ENCODE measurements around the gene ZNF714. TPM values are rescaled to one million over a fixed set of nuclear protein-coding genes. Genes with fewer than 3 reads are reported as not detected.

Gene ZNF714
- 10 to 100 TPM; 17.9 to 18.0 TPM for total RNA-seq

DNA sequence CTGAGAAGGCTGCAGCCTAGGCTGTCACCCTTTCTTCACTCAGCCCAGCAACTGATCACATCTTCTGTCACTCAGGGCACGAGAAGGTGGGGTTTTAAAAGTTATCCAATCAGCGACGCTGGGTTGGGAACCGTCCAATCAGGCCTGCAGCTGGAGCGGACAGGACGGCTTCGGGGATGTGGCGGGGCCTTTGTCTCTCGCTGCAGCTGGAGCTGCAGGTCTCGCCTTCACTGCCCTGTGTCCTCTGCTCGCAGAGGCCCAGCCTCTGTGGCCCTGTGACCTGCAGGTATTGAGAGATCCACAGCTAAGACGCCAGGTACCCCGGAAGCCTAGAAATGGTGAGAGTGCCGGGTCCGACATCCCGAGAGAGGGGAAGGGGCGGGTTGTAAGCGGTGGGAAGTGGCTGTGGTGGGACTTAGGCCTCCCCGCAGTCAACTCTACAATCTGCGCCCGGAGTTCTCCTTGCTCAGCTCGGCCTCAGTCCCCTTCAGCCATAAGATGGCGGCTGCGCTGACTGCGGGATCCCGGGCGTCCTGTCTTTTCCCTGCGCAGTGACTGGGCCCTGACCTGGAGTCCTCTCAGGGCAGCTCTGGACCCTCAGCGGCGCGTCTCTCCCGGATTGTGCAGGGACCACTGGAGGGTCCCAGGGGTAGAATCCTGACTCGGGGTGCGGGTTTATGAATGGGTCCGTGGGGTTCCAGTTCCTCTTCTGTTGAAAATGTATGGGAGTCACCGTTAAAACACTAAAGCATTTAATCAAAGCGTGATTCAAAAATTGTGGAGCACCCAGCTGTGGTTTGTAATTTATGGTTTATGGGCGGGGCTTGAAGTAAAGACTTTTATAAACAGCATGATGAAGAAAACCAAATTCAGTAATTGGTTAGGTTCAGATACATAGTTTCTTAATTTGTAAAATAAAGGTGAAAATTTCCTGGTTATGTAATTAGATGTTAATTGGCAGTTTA, at the start of gene ZNF714:
Gene ZNF714 (plus strand): TSS at position 193 of the 965 bp plus-strand sequence. CDS start 16,066 bp downstream, outside the sequence.
- Mint-ChIP-seq H3K9me3 (no peaks in the 10 kb centered on the region), H3K4me1 (ENCODE audit: low read depth) (peaks cover 31% of the 10 kb centered on the region), H3K27me3 (no peaks in the 10 kb centered on the region), H3K4me3 (peak within 1 kb of the TSS; percentile 100), H3K36me3 (peaks cover 21% of the 10 kb centered on the region), H3K27ac (peak within 1 kb of the TSS; percentile 94)
- intact Hi-C loops (cut with micrococcal nuclease): loop anchor here (1.0 to 5.0 kb wide), 4 partner anchors 61 to 845 kb away; partner anchors contain the start of genes ZNF430, ZNF737 and ZNF85
- CTCF ChIA-PET: interaction anchor here (1.0 to 1.5 kb wide), 2 partner anchors 83 to 315 kb away, joined by 3 to 5 read pairs; no protein-coding TSS in a partner anchor
- DNase-seq: peak; percentile 91
- POLR2A ChIA-PET: interaction anchor here (0.9 to 1.8 kb wide), 5 partner anchors 60 to 307 kb away, joined by 3 to 6 read pairs (median 5); partner anchors contain the start of genes ZNF430, ZNF431 and ZNF708

DNA sequence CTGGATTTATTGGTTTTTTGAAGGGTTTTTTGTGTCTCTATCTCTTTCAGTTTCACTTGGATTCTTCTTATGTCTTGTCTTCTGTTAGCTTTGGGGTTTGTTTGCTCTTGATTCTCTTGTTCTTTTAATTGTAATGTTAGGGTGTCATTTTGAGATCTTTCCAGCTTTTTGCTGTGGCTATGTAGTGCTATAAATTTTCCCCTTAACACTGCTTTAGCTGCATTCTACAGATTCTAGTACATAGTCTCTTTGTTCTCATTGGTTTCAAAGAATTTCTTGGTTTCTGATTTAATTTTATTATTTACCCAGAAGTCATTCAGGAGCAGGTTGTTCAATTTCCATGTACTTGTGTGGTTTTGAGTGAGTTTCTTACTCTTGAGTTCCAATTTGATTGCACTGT, 37.0 kb upstream of the ZNF714 start:
- Mint-ChIP-seq H3K27ac (no peak overlapping the region), H3K9me3 (peaks cover 57% of the 10 kb centered on the region), H3K36me3 (peaks cover 78% of the 10 kb centered on the region), H3K4me1 (ENCODE audit: low read depth) (peaks cover 8% of the 10 kb centered on the region), H3K4me3 (no peak overlapping the region), H3K27me3 (no peaks in the 10 kb centered on the region)
- ChIA-PET POLR2A (no interaction called here), CTCF (interaction anchor here (0.8 kb wide), 1 partner anchor 121 kb away, joined by 4 read pairs; no protein-coding TSS in a partner anchor)
- intact Hi-C loops (cut with micrococcal nuclease): no loop called here
- no peak for DNase-seq

DNA sequence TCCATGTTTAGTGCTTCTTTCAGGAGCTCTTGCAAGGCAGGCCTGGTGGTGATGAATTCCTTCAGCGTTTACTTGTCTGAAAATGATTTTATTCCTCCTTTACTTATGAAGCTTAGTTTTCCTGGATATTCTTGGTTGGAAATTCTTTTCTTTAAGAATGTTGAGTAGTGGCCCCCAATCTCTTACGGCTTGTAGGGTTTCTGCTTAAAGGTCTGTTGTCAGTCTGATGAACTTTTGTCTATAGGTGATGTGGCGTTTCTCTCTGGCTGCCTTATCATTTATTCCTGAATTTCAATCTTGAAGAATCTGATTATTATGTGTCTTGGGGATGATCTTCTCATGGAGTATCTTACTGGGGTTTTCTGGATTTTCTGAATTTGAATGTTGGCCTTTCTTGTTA, 35.5 kb upstream of the ZNF714 start:
- H3K4me1 Mint-ChIP-seq (ENCODE audit: low read depth): peaks cover 8% of the 10 kb centered on the region
- peaks cover 78% of the 10 kb centered on the region for H3K36me3 Mint-ChIP-seq
- ChIA-PET POLR2A (no interaction called here), CTCF (no interaction called here)
- intact Hi-C loops (cut with micrococcal nuclease): no loop called here
- no peak overlapping the region for H3K4me3 Mint-ChIP-seq
- no peaks in the 10 kb centered on the region for H3K27me3 Mint-ChIP-seq
- DNase-seq: no peak
- H3K9me3 Mint-ChIP-seq: peaks cover 55% of the 10 kb centered on the region
- no peak overlapping the region for H3K27ac Mint-ChIP-seq

DNA sequence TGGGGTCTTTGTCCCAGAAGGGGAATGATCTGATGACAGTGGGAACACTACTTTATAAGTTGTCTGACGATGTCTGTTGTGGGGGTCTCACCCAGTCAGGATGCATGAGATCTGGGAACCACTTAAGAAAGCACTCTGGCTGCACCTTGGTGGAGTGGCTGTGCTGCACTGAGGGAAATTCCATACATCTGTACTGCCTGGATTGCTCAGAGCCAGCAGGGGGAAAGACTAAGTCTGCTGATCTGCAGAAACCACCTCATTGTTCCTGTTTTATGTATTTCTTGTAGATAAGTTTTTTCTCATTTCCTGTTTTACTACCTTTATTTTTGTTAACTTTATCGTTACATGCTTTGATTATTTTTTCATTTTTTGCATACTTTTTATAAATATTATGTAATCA, 34.3 kb upstream of the ZNF714 start:
- H3K27ac Mint-ChIP-seq: no peak overlapping the region
- H3K36me3 Mint-ChIP-seq: peaks cover 78% of the 10 kb centered on the region
- POLR2A ChIA-PET: no interaction called here
- H3K27me3 Mint-ChIP-seq: no peaks in the 10 kb centered on the region
- CTCF ChIA-PET: no interaction called here
- H3K9me3 Mint-ChIP-seq: peaks cover 60% of the 10 kb centered on the region
- intact Hi-C loops (cut with micrococcal nuclease): no loop called here
- no peak for DNase-seq
- no peak overlapping the region for H3K4me3 Mint-ChIP-seq
- H3K4me1 Mint-ChIP-seq (ENCODE audit: low read depth): peaks cover 8% of the 10 kb centered on the region

DNA sequence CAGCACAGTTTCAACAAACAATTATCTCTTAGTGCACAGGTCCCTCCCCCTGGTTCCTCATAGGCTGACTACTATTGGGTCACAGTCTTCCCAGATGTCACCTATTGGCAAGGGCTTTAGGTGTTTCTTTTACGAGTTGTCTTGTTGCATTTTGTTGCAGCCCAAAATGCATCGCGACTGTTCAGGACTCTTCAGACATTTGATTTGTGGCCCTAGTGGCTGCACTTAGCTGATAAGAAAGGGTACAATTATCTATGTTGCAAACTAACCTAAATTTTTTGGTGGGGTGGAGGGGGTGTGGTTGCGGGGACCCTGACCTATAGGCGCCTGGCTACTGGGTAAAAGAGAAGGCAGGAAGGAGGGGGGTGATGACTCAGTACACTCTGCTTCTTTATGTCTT, 29.1 kb upstream of the ZNF714 start:
- intact Hi-C loops (cut with micrococcal nuclease): no loop called here
- ChIA-PET CTCF (no interaction called here), POLR2A (no interaction called here)
- no peak overlapping the region for H3K4me3 Mint-ChIP-seq
- H3K36me3 Mint-ChIP-seq: peaks cover 68% of the 10 kb centered on the region
- H3K27me3 Mint-ChIP-seq: no peaks in the 10 kb centered on the region
- H3K4me1 Mint-ChIP-seq (ENCODE audit: low read depth): no peaks in the 10 kb centered on the region
- DNase-seq: no peak
- no peak overlapping the region for H3K27ac Mint-ChIP-seq
- H3K9me3 Mint-ChIP-seq: peaks cover 42% of the 10 kb centered on the region

DNA sequence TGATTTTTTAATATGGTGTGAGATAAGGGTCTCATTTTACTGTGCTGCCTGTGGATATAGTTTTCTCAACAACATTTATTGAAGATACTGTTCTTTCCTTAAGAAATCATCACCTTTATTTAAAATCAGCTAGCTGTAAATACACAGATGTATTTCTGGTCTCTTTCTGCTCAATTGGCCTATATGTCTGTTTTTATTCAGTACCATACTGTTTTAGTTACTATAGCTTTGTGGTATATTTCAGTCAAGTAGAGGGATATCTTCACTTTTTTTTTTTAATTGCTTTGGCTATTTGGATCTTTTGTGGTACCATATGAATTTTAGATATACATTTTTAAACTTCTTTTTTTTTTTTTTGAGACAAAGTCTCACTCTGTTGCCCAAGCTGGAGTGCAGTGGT, 16.7 kb upstream of the ZNF714 start:
- ChIA-PET POLR2A (interaction anchor here (0.6 kb wide), 1 partner anchor 500 kb away, joined by 4 read pairs; the partner anchor contains the start of gene ZNF737), CTCF (no interaction called here)
- Mint-ChIP-seq H3K27ac (no peak overlapping the region), H3K9me3 (peaks cover 18% of the 10 kb centered on the region), H3K36me3 (peaks cover 34% of the 10 kb centered on the region), H3K27me3 (no peaks in the 10 kb centered on the region), H3K4me1 (ENCODE audit: low read depth) (no peaks in the 10 kb centered on the region), H3K4me3 (no peak overlapping the region)
- intact Hi-C loops (cut with micrococcal nuclease): no loop called here
- no peak for DNase-seq

DNA sequence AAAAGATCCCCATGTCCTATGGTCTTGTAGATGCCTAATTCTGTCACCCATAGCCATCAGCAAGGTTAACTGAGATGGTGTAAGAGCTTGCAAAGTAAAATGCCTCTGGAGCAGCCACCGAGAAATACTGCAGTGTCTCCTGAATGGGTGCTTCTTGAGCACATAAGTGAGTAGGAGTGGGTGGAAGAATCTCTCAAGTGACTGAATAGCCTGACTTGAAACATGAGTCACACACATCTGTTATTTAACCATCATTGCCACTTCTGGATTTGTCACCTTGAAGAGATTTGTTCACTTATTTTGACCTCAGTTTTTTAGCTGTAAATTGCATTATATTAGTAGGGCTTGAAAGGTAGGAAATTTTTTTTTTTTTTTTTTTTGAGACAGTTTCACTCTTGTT, 2.3 kb downstream of the ZNF714 start:
- Mint-ChIP-seq H3K4me3 (no peak overlapping the region), H3K9me3 (no peaks in the 10 kb centered on the region), H3K4me1 (ENCODE audit: low read depth) (peaks cover 31% of the 10 kb centered on the region), H3K27ac (peak overlapping the region; percentile 58), H3K27me3 (no peaks in the 10 kb centered on the region), H3K36me3 (peaks cover 26% of the 10 kb centered on the region)
- intact Hi-C loops (cut with micrococcal nuclease): loop anchor here (1.0 to 5.0 kb wide), 4 partner anchors 56 to 847 kb away; partner anchors contain the start of gene ZNF737
- peak; percentile 54 for DNase-seq
- ChIA-PET CTCF (no interaction called here), POLR2A (interaction anchor here (0.7 to 1.5 kb wide), 4 partner anchors 56 to 85 kb away, joined by 3 to 4 read pairs (median 4); no protein-coding TSS in a partner anchor)

DNA sequence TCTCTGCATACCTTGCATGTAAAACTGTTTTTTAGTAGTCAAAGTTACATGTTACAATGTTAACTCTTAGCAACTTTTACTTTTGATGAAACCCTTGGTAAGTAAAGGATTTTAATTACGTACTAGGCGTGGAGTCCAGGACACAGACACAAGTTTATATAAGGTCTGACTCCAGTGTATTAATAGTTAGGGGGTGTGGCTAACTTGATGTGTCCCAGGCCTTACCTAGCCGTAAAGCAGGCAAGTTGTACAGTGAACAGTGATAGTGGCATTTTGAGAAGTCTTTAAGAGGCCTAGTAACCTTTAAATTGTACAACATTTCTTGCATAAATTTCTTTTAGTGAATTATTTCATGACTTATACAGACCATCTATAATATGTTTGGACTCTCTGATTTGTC, 5.9 kb downstream of the ZNF714 start:
- H3K4me1 Mint-ChIP-seq (ENCODE audit: low read depth): peaks cover 25% of the 10 kb centered on the region
- no peak for DNase-seq
- no peaks in the 10 kb centered on the region for H3K9me3 Mint-ChIP-seq
- intact Hi-C loops (cut with micrococcal nuclease): no loop called here
- H3K27me3 Mint-ChIP-seq: no peaks in the 10 kb centered on the region
- H3K36me3 Mint-ChIP-seq: peaks cover 27% of the 10 kb centered on the region
- ChIA-PET POLR2A (no interaction called here), CTCF (no interaction called here)
- H3K27ac Mint-ChIP-seq: no peak overlapping the region
- H3K4me3 Mint-ChIP-seq: no peak overlapping the region

DNA sequence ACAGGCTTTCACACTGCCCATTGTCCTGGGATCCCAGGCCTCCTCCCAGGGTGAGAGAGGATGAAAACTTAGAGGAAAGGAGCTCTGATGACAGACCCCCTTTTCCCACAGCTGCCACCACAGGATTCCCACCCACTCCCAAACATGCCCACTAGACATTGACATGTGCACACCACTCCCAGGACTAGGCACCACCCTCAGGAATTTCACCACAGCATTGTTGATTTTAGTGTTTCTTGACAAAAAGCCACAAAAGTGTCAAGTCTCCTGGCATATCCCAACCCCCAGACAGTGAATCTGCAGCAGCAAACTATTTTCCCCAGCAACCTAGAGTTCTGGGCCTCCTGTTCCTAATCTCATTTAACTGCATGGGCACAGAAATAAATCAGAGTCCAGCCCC, 10.1 kb downstream of the ZNF714 start:
- Mint-ChIP-seq H3K4me1 (ENCODE audit: low read depth) (no peaks in the 10 kb centered on the region), H3K27me3 (no peaks in the 10 kb centered on the region), H3K36me3 (peaks cover 15% of the 10 kb centered on the region), H3K4me3 (no peak overlapping the region), H3K27ac (no peak overlapping the region), H3K9me3 (no peaks in the 10 kb centered on the region)
- intact Hi-C loops (cut with micrococcal nuclease): no loop called here
- ChIA-PET POLR2A (interaction anchor here (0.7 kb wide), 1 partner anchor 76 kb away, joined by 3 read pairs; no protein-coding TSS in a partner anchor), CTCF (no interaction called here)
- no peak for DNase-seq

DNA sequence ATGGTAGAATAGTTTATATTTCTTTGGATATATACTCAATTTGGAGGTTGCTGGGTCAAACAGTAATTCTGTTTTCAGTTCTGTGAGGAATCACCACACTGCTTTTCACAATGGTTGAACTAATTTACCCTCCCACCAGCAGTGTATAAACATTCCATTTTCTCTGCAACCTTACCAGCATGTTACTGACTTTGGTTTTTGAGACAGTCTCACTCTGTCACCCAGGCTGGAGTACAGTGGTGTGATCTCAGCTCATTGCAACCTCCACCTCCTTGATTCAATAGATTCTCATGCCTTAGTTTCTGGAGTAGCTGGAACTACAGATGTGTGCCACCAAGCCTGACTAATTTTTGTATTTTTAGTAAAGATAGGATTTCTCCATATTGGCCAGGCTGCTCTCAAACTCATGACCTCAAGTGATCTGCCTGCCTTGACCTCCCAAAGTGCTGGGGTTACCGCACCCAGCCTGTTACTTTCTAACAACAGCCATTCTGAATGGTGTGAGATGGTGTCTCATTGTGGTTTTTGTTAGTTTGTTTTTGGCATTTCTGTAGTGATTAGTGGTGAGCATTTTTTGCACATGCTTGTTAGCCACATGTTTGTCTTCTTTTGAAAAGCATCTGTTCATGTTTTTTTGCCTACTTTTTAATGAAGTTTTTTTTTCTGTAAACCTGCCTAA, 12.5 kb downstream of the ZNF714 start:
- intact Hi-C loops (cut with micrococcal nuclease): no loop called here
- CTCF ChIA-PET: no interaction called here

DNA sequence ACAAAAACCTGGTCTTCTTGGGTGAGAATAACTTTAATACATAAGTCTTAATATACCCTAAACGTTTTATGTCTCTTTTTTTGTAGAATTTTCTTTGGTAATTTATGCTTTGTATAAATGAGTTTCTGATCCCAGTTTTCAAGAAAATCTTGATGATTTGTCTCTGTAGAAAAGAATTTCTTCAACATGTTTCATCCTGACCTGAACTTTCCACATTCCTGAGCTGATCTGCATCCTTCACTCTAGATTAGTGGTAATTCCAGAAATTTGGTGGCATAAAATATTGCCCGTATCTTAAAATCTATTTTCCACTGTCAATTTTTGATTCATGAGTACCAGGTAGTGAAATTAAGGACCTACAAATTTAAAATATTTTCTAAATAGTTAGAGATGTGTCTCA, 16.3 kb downstream of the ZNF714 start:
- CTCF ChIA-PET: no interaction called here
- POLR2A ChIA-PET: no interaction called here
- Mint-ChIP-seq H3K4me3 (no peak overlapping the region), H3K9me3 (no peaks in the 10 kb centered on the region), H3K4me1 (ENCODE audit: low read depth) (peaks cover 4% of the 10 kb centered on the region), H3K36me3 (peaks cover 25% of the 10 kb centered on the region), H3K27me3 (no peaks in the 10 kb centered on the region), H3K27ac (no peak overlapping the region)
- no peak for DNase-seq
- intact Hi-C loops (cut with micrococcal nuclease): no loop called here

More for the DNA sequence above, 12.5 kb downstream of the ZNF714 start:
- Mint-ChIP-seq H3K36me3 (peaks cover 19% of the 10 kb centered on the region), H3K27me3 (no peaks in the 10 kb centered on the region), H3K4me1 (ENCODE audit: low read depth) (no peaks in the 10 kb centered on the region), H3K4me3 (no peak overlapping the region), H3K9me3 (no peaks in the 10 kb centered on the region), H3K27ac (no peak overlapping the region)
- DNase-seq: no peak
- POLR2A ChIA-PET: no interaction called here

DNA sequence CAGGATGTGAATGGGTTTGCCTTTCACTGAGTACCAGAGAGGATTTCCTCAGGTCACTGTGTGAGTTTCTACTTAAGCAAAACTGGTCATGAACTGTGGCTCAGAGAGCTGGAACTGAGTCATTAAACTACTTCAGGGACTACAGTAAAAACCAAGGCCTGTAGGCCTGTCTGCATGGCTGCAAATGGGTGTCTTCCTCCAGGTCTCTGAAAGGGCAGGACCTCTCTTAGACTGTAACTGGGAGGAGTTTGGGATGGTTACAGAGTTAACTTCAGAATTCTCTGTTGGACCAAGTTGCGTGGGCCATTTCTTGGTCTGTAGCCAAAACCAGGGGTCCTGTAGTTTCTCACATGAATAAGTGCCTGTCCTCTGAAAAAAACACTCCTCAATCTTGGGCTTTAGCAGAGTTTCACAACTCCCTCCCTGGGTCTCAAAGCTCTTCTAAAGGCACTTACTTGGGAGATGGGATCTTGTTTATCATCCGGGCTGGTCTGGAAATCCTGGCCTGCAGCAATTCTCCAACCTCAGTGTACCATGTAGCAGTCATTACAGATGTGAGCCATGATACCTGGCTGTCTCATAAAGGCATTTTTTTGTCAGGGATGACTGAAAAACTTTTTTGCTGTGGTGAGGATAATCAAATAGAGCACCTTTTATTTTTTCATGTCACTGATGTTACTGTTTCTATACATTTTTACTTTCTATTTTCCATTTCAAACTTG, 19.7 kb downstream of the ZNF714 start:
- no peak overlapping the region for H3K4me3 Mint-ChIP-seq
- peaks cover 37% of the 10 kb centered on the region for H3K36me3 Mint-ChIP-seq
- H3K27ac Mint-ChIP-seq: no peak overlapping the region
- CTCF ChIA-PET: no interaction called here
- intact Hi-C loops (cut with micrococcal nuclease): no loop called here
- H3K27me3 Mint-ChIP-seq: no peaks in the 10 kb centered on the region
- H3K9me3 Mint-ChIP-seq: no peaks in the 10 kb centered on the region
- peaks cover 4% of the 10 kb centered on the region for H3K4me1 Mint-ChIP-seq (ENCODE audit: low read depth)
- DNase-seq: peak; percentile 14
- POLR2A ChIA-PET: interaction anchor here (0.6 kb wide), 1 partner anchor 397 kb away, joined by 3 read pairs; no protein-coding TSS in a partner anchor
